Activated CD8-positive, alpha-beta T cell treated with anti-CD3 and anti-CD28 coated beads for 36 hours (primary cell): ENCODE data around the gene AK8. TPM values are rescaled to one million over a fixed set of nuclear protein-coding genes. Genes with fewer than 3 reads are reported as not detected.

Experiments
- ATAC-seq: fragments of 200-7000 bp; cut with Tn5 transposase; one replicate; pipeline ENCODE4 v1.10.0; 2021; ENCODE audit warnings: mild to moderate bottlenecking, moderate library complexity
- CTCF ChIA-PET: fragments of 350-600 bp; sonication (Branson Sonifier 250); formaldehyde crosslinking; loops from one replicate; lab custom pipeline; 2021; ENCODE audit warnings: antibody characterized with exemption; lab: Charles Lee
- POLR2A ChIA-PET: fragments of 350-600 bp; sonication (Branson Sonifier 250); formaldehyde crosslinking; loops from one replicate; lab custom pipeline; 2021; ENCODE audit warnings: antibody characterized with exemption; lab: Charles Lee
- DNase-seq: peaks from one replicate; pipeline ENCODE4 v3.0.0-alpha.2; 2020
- H3K27ac Mint-ChIP-seq: one replicate; pipeline ENCODE4 v1.8.0; 2021; ENCODE audit warnings: mild to moderate bottlenecking, mixed read lengths
- H3K27me3 Mint-ChIP-seq: one replicate; pipeline ENCODE4 v1.8.0; 2021; ENCODE audit warnings: mixed read lengths
- H3K36me3 Mint-ChIP-seq: one replicate; pipeline ENCODE4 v1.8.0; 2021; ENCODE audit warnings: low read depth, mixed read lengths
- H3K4me1 Mint-ChIP-seq: one replicate; pipeline ENCODE4 v1.8.0; 2021; ENCODE audit warnings: low read depth, mixed read lengths
- H3K4me3 Mint-ChIP-seq: one replicate; pipeline ENCODE4 v1.8.0; 2021; ENCODE audit warnings: mild to moderate bottlenecking, moderate library complexity, mixed read lengths
- H3K9me3 Mint-ChIP-seq: one replicate; pipeline ENCODE4 v1.8.0; 2021; ENCODE audit warnings: mixed read lengths
- intact Hi-C: fragments of 100-400 bp; cut with micrococcal nuclease; formaldehyde crosslinking; loops from one replicate; pipeline ENCODE4 v1.10.0; 2022
- total RNA-seq, 2 experiments: library from RNA; stranded (reverse); gene quantifications; one replicate each; pipeline ENCODE4 v1.2.3, GENCODE V29; 2021
- TF ChIP-seq, protein P1 (sequence below): fragments of 200-600 bp; IDR thresholded peaks from one replicate; pipeline ENCODE4 v1.8.0; 2022; ENCODE audit warnings: antibody characterized with exemption, mild to moderate bottlenecking

Gene AK8
- total RNA-seq, 2 experiments from 2014 or later, result not detected

DNA sequence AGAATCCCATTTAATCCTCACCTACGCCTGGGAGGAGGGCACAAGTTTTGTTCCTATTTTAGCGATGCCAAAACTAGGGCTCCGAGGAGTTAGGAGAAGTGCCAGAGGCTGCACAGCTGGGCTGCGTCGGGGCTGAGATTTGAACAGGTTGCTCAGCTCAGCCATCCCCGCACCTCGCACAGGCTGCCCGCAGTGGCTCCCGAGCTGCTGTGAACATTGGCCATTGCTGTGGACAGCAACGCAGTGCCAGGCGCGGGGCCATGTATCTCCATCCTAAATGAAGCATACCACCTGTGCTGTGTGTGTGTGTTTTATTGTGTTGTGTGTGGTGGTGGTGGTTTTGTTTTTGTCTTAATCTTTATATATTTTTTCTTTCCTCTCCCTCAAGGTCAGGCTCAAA lies 52.0 kb downstream of the AK8 start:
- Mint-ChIP-seq H3K27ac (no peak overlapping the region), H3K27me3 (peaks cover 8% of the 10 kb centered on the region), H3K4me3 (no peak overlapping the region), H3K9me3 (no peaks in the 10 kb centered on the region), H3K4me1 (peaks cover 5% of the 10 kb centered on the region), H3K36me3 (no peaks in the 10 kb centered on the region)
- TF ChIP-seq, protein P1, sequence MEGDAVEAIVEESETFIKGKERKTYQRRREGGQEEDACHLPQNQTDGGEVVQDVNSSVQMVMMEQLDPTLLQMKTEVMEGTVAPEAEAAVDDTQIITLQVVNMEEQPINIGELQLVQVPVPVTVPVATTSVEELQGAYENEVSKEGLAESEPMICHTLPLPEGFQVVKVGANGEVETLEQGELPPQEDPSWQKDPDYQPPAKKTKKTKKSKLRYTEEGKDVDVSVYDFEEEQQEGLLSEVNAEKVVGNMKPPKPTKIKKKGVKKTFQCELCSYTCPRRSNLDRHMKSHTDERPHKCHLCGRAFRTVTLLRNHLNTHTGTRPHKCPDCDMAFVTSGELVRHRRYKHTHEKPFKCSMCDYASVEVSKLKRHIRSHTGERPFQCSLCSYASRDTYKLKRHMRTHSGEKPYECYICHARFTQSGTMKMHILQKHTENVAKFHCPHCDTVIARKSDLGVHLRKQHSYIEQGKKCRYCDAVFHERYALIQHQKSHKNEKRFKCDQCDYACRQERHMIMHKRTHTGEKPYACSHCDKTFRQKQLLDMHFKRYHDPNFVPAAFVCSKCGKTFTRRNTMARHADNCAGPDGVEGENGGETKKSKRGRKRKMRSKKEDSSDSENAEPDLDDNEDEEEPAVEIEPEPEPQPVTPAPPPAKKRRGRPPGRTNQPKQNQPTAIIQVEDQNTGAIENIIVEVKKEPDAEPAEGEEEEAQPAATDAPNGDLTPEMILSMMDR, result no peak
- intact Hi-C loops, result no loop called here
- CTCF ChIA-PET, result interaction anchor here (2.6 kb wide), 1 partner anchor 76 kb away, joined by 8 read pairs; no protein-coding TSS in a partner anchor
- POLR2A ChIA-PET, result interaction anchor here (1.0 kb wide), 1 partner anchor 39 kb away, joined by 3 read pairs; no protein-coding TSS in a partner anchor
- no peak for ATAC-seq
- no peak for DNase-seq

DNA sequence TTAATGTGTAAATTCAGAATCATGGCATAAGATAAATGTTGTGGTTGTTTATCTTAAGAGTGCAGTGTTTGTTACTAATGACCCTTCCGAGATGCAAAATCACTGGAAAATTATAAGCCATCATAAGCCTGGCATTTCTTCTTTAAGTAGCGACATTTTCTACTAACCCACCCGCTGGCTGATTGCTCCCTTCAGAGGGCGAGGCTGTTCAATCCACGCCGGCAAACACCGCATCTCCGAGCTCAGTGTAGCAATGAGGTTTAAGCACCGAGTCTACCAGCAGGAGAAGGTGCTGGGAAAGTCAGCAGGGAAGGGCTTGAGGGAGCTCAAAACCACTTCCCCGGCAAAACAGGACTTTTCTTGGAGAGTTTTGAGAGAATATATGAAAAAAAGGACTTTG lies 52.7 kb downstream of the AK8 start:
- ATAC-seq (no peak), DNase-seq (no peak)
- CTCF ChIA-PET, result interaction anchor here (2.6 kb wide), 1 partner anchor 77 kb away, joined by 8 read pairs; no protein-coding TSS in a partner anchor
- Mint-ChIP-seq H3K27ac (no peak overlapping the region), H3K4me1 (peaks cover 5% of the 10 kb centered on the region), H3K27me3 (peaks cover 9% of the 10 kb centered on the region), H3K4me3 (no peak overlapping the region), H3K9me3 (no peaks in the 10 kb centered on the region), H3K36me3 (no peaks in the 10 kb centered on the region)
- intact Hi-C loops, result no loop called here
- TF ChIP-seq, protein P1, result no peak
- POLR2A ChIA-PET, result interaction anchor here (1.0 kb wide), 1 partner anchor 39 kb away, joined by 3 read pairs; no protein-coding TSS in a partner anchor

DNA sequence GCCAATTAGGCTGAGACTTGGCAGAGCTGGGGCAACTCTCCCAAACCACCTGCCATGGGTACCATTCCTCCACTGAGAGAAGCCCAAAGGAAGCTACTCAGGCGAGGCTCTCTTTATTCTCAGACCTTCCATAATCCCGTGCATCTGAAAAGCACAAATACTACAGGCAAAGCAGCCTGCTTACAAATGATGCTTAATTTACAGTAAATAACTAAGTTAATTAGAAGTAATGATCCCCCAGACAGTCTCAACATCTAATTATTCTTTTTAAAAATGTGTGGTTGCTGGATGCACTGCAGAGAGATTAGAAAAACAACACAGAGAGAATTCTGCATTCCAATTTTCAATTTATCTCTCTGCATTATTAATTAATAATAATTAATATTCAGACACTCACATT lies 53.1 kb downstream of the AK8 start:
- ATAC-seq (no peak), DNase-seq (no peak)
- intact Hi-C loops, result no loop called here
- Mint-ChIP-seq H3K9me3 (no peaks in the 10 kb centered on the region), H3K4me1 (peaks cover 5% of the 10 kb centered on the region), H3K36me3 (no peaks in the 10 kb centered on the region), H3K27me3 (peaks cover 9% of the 10 kb centered on the region), H3K4me3 (no peak overlapping the region), H3K27ac (no peak overlapping the region)
- TF ChIP-seq, protein P1, result no peak
- ChIA-PET CTCF (interaction anchor here (2.6 kb wide), 1 partner anchor 77 kb away, joined by 8 read pairs; no protein-coding TSS in a partner anchor), POLR2A (no interaction called here)

DNA sequence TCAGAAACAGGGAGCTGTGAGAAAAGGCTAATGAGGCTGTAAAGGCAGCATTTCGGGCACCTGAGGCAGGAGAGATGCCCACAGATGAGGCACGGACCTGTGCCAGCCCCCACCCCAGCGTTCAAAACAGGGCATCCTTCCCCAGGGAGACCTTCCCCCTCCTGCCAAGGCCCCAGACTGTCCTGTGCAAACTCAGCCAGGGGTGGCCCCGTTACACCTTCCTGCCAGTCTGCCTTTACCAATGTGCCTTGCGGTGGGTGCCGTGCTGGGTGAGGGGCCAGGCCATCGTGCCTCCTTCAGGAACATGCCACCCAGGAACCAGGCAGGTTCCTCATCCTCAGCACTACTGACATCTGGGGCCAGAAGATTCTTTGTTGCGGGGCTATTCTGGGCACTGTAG lies 53.9 kb downstream of the AK8 start:
- CTCF ChIA-PET, result no interaction called here

More for the DNA sequence above, 53.9 kb downstream of the AK8 start:
- Mint-ChIP-seq H3K36me3 (no peaks in the 10 kb centered on the region), H3K4me3 (no peak overlapping the region), H3K27ac (no peak overlapping the region), H3K4me1 (peaks cover 5% of the 10 kb centered on the region), H3K27me3 (peaks cover 9% of the 10 kb centered on the region), H3K9me3 (no peaks in the 10 kb centered on the region)
- DNase-seq (no peak), ATAC-seq (no peak)
- TF ChIP-seq, protein P1, result no peak
- POLR2A ChIA-PET, result no interaction called here
- intact Hi-C loops, result no loop called here
